ENCODE data around the gene PDE2A. TPM values are rescaled to one million over a fixed set of nuclear protein-coding genes. Genes with fewer than 3 reads are reported as not detected.

The PDE2A gene
- total RNA-seq, 1 experiment from 2014 or later = 0.24 TPM

GRCh38 chr11:72617080-72617762, 57.0 kb downstream of the PDE2A start:
- H3K27me3 ChIP-seq = no peaks in the 10 kb centered on the region
- no peaks in the 10 kb centered on the region for H3K36me3 ChIP-seq
- peak; percentile 85 to 92 for DNase-seq
- H3K27ac ChIP-seq = no peak overlapping the region
- no peak overlapping the region for H3K4me3 ChIP-seq
- peaks cover 11% of the 10 kb centered on the region for H3K4me1 ChIP-seq
- no peaks in the 10 kb centered on the region for H3K9me3 ChIP-seq (replicated peaks)

- no peak for DNase-seq
- Histone ChIP-seq H3K27ac (no peak overlapping the region), H3K4me1 (peaks cover 11% of the 10 kb centered on the region), H3K9me3 (replicated peaks) (no peaks in the 10 kb centered on the region), H3K27me3 (no peaks in the 10 kb centered on the region), H3K36me3 (no peaks in the 10 kb centered on the region), H3K4me3 (no peak overlapping the region)
Measured at GRCh38 chr11:72616655-72617054, 57.6 kb downstream of the PDE2A start.

GRCh38 chr11:72615329-72615728, 58.9 kb downstream of the PDE2A start:
- H3K27me3 ChIP-seq = no peaks in the 10 kb centered on the region
- peaks cover 11% of the 10 kb centered on the region for H3K4me1 ChIP-seq
- H3K36me3 ChIP-seq = no peaks in the 10 kb centered on the region
- H3K9me3 ChIP-seq (replicated peaks) = no peaks in the 10 kb centered on the region
- no peak overlapping the region for H3K27ac ChIP-seq
- no peak overlapping the region for H3K4me3 ChIP-seq
- no peak for DNase-seq

GRCh38 chr11:72614381-72614780, 59.8 kb downstream of the PDE2A start:
- no peak for DNase-seq
- Histone ChIP-seq H3K27ac (no peak overlapping the region), H3K4me1 (peaks cover 11% of the 10 kb centered on the region), H3K4me3 (no peak overlapping the region), H3K27me3 (no peaks in the 10 kb centered on the region), H3K36me3 (no peaks in the 10 kb centered on the region), H3K9me3 (replicated peaks) (no peaks in the 10 kb centered on the region)

GRCh38 chr11:72613977-72614376, 60.2 kb downstream of the PDE2A start:
- Histone ChIP-seq H3K9me3 (replicated peaks) (no peaks in the 10 kb centered on the region), H3K27ac (no peak overlapping the region), H3K4me1 (peaks cover 11% of the 10 kb centered on the region), H3K4me3 (no peak overlapping the region), H3K27me3 (no peaks in the 10 kb centered on the region), H3K36me3 (no peaks in the 10 kb centered on the region)
- DNase-seq = no peak

- Histone ChIP-seq H3K4me1 (peaks cover 11% of the 10 kb centered on the region), H3K9me3 (replicated peaks) (no peaks in the 10 kb centered on the region), H3K27ac (no peak overlapping the region), H3K27me3 (no peaks in the 10 kb centered on the region), H3K36me3 (no peaks in the 10 kb centered on the region), H3K4me3 (no peak overlapping the region)
- no peak for DNase-seq
Measured at GRCh38 chr11:72613450-72613849, 60.8 kb downstream of the PDE2A start.

- Histone ChIP-seq H3K4me1 (no peaks in the 10 kb centered on the region), H3K27ac (no peak overlapping the region), H3K4me3 (no peak overlapping the region), H3K36me3 (no peaks in the 10 kb centered on the region), H3K27me3 (0 out of 2 replicates have a peak, but pooled peaks cover 3% of the 10 kb centered on the region), H3K9me3 (replicated peaks) (no peaks in the 10 kb centered on the region)
- DNase-seq = no peak
Measured at GRCh38 chr11:72609476-72609875, 64.7 kb downstream of the PDE2A start.

- Histone ChIP-seq H3K4me3 (no peak overlapping the region), H3K36me3 (no peaks in the 10 kb centered on the region), H3K9me3 (replicated peaks) (no peaks in the 10 kb centered on the region), H3K27ac (no peak overlapping the region), H3K27me3 (0 out of 2 replicates have a peak, but pooled peaks cover 3% of the 10 kb centered on the region), H3K4me1 (no peaks in the 10 kb centered on the region)
- DNase-seq = no peak
Measured at GRCh38 chr11:72609045-72609444, 65.2 kb downstream of the PDE2A start.

- no peak overlapping the region for H3K4me3 ChIP-seq
- H3K27ac ChIP-seq = no peak overlapping the region
- no peaks in the 10 kb centered on the region for H3K9me3 ChIP-seq (replicated peaks)
- H3K27me3 ChIP-seq = 0 out of 2 replicates have a peak, but pooled peaks cover 7% of the 10 kb centered on the region
- no peaks in the 10 kb centered on the region for H3K36me3 ChIP-seq
- DNase-seq = no peak
- H3K4me1 ChIP-seq = no peaks in the 10 kb centered on the region
Measured at GRCh38 chr11:72607496-72607895, 66.7 kb downstream of the PDE2A start.

- Histone ChIP-seq H3K27ac (no peak overlapping the region), H3K36me3 (no peaks in the 10 kb centered on the region), H3K4me3 (no peak overlapping the region), H3K4me1 (peaks cover 3% of the 10 kb centered on the region), H3K27me3 (0 out of 2 replicates have a peak, but pooled peaks cover 7% of the 10 kb centered on the region), H3K9me3 (replicated peaks) (no peaks in the 10 kb centered on the region)
- no peak for DNase-seq
Measured at GRCh38 chr11:72606748-72607468, 67.3 kb downstream of the PDE2A start.

- Histone ChIP-seq H3K9me3 (replicated peaks) (no peaks in the 10 kb centered on the region), H3K27me3 (0 out of 2 replicates have a peak, but pooled peaks cover 7% of the 10 kb centered on the region), H3K27ac (no peak overlapping the region), H3K4me3 (no peak overlapping the region), H3K4me1 (peaks cover 9% of the 10 kb centered on the region), H3K36me3 (no peaks in the 10 kb centered on the region)
- no peak for DNase-seq
Measured at GRCh38 chr11:72605973-72606747, 68.1 kb downstream of the PDE2A start.

- H3K4me3 ChIP-seq = no peak overlapping the region
- no peaks in the 10 kb centered on the region for H3K36me3 ChIP-seq
- peaks cover 9% of the 10 kb centered on the region for H3K4me1 ChIP-seq
- no peaks in the 10 kb centered on the region for H3K9me3 ChIP-seq (replicated peaks)
- no peak for DNase-seq
- 0 out of 2 replicates have a peak, but pooled peaks cover 7% of the 10 kb centered on the region for H3K27me3 ChIP-seq
- H3K27ac ChIP-seq = no peak overlapping the region
Measured at GRCh38 chr11:72604256-72604655, 70.0 kb downstream of the PDE2A start.

GRCh38 chr11:72602250-72602904, 71.8 kb downstream of the PDE2A start:
- Histone ChIP-seq H3K9me3 (replicated peaks) (no peaks in the 10 kb centered on the region), H3K4me3 (no peak overlapping the region), H3K27ac (no peak overlapping the region), H3K36me3 (no peaks in the 10 kb centered on the region), H3K27me3 (0 out of 2 replicates have a peak, but pooled peaks cover 7% of the 10 kb centered on the region), H3K4me1 (peaks cover 9% of the 10 kb centered on the region)
- DNase-seq = peak; percentile 40 to 66

- DNase-seq = no peak
- H3K36me3 ChIP-seq = no peaks in the 10 kb centered on the region
- H3K27me3 ChIP-seq = 0 out of 2 replicates have a peak, but pooled peaks cover 4% of the 10 kb centered on the region
- no peak overlapping the region for H3K27ac ChIP-seq
- peaks cover 9% of the 10 kb centered on the region for H3K4me1 ChIP-seq
- H3K9me3 ChIP-seq (replicated peaks) = no peaks in the 10 kb centered on the region
- no peak overlapping the region for H3K4me3 ChIP-seq
Measured at GRCh38 chr11:72600557-72600956, 73.7 kb downstream of the PDE2A start.

All from SJCRH30 (cell line).